ENCODE results near the gene TEX54.
A peak's percentile ranks its signal among the peaks of the same experiment; 100 is the strongest.
"Not testable (repeated sequence)": the region's sequence is repeated elsewhere in the genome, so short reads cannot be mapped to it uniquely, and the experiment has no call there.

Gene TEX54

DNA sequence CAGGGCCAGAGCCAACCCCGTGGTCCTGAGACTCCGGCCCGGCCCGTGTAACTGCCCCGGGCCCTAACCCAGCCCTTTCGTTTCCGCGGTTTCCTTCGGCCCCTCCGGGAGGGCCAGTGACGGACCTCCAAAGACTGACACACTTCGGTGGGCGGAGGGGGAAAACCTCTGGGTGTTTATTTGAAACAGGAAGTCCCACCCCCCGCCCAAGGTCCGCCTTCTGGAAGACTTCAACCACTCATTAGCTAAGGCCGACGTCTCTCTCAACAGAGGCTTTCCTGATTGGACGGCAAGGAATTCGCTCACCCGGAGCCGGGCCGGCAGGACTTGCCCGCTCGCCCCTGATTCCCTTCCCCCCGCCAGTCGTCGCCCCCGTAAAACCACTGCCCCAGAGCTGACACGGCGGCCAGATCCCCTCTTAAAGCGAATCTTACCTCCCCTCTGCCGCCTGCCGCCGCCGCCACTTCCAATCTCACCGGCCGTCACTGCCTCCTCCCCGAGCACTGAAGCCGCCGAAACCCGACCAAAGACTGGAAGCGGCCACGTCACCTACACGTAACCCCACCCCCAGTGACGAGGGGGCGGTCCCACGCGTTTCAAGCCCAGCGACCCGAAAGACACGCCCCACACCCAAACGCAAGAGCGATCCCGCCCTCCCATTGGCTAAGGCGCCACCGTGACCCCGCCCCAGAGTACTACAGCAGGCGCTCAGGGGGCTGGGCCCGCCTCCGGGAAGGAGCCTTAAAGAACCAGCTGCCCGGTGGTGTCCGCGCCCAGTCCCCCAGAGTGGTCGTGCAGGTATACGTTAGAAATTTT lies 913 bp downstream of the TEX54 start, which contains the start of gene STX5:
TSS of gene STX5 (minus strand) at position 532 of the 816 bp plus-strand sequence. CDS start 808 bp downstream, outside the sequence.
- H3K9me3 ChIP-seq = no peaks in the 10 kb centered on the region
- peak within 1 kb of the TSS; percentile 91 to 93 for H3K27ac ChIP-seq
- DNase-seq = peak; percentile 100
- H3K4me1 ChIP-seq = peaks cover 7 to 53% (median 40%) of the 10 kb centered on the region in 4 donors
- intact Hi-C loops (cut with DNase I; ENCODE audit: low total_unique reads) = no loop called here
- H3K4me3 ChIP-seq = peak within 1 kb of the TSS; percentile 63 to 76
- H3K36me3 ChIP-seq = peaks cover 9 to 43% (median 32%) of the 10 kb centered on the region in 3 donors
- TF ChIP-seq, protein P1, sequence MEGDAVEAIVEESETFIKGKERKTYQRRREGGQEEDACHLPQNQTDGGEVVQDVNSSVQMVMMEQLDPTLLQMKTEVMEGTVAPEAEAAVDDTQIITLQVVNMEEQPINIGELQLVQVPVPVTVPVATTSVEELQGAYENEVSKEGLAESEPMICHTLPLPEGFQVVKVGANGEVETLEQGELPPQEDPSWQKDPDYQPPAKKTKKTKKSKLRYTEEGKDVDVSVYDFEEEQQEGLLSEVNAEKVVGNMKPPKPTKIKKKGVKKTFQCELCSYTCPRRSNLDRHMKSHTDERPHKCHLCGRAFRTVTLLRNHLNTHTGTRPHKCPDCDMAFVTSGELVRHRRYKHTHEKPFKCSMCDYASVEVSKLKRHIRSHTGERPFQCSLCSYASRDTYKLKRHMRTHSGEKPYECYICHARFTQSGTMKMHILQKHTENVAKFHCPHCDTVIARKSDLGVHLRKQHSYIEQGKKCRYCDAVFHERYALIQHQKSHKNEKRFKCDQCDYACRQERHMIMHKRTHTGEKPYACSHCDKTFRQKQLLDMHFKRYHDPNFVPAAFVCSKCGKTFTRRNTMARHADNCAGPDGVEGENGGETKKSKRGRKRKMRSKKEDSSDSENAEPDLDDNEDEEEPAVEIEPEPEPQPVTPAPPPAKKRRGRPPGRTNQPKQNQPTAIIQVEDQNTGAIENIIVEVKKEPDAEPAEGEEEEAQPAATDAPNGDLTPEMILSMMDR (IDR thresholded peaks at IDR 0.05) = no peak
- no peaks in the 10 kb centered on the region for H3K27me3 ChIP-seq

DNA sequence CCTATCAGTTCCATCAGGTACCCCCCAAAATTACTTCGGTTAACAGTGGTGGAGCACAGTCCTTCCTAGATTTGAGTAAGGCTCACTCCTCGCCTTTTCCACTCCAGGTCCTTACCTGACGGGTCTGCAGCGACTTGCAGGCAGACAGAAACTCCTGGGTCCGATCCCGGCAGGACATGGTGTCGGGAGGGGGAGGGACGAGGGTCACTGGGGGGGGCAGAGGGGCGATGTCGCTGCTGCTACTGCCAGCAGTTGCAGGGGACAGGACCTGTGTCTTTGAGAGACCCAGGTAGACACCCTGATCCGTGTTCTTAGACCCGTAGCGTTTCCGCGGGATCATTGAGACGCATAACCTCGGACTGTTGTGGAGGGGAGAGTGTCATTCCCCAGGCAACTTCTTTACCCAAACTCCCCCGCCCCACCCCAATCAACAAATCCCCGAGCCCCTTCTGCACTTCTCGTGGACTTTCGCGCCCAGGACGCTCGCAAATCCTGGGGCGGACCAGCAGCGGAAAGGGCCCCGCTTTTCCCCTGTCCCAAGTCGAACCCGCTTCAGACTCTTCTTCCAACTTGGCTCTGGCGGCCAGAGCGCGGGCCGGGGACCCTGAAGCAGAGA lies 1.6 kb downstream of the TEX54 start:
- Histone ChIP-seq H3K4me3 (peak overlapping the region; percentile 63 to 76), H3K27me3 (no peaks in the 10 kb centered on the region), H3K9me3 (no peaks in the 10 kb centered on the region), H3K36me3 (peaks cover 16 to 43% (median 39%) of the 10 kb centered on the region in 3 donors), H3K27ac (peak overlapping the region; percentile 91 to 93), H3K4me1 (peaks cover 7 to 53% (median 40%) of the 10 kb centered on the region in 4 donors)
- intact Hi-C loops (cut with DNase I; ENCODE audit: low total_unique reads) = no loop called here
- TF ChIP-seq, protein P1 (IDR thresholded peaks at IDR 0.05) = no peak
- DNase-seq = no peak

GRCh38 chr11:62828130-62828529 lies 4.5 kb downstream of the TEX54 start:
- Histone ChIP-seq H3K36me3 (peaks cover 45% of the 10 kb centered on the region in 3 donors), H3K4me1 (peaks cover 7 to 41% (median 31%) of the 10 kb centered on the region in 4 donors)
- DNase-seq; H3K27ac ChIP-seq; H3K27me3 ChIP-seq; intact Hi-C loops (cut with DNase I; ENCODE audit: low total_unique reads); H3K9me3 ChIP-seq; H3K4me3 ChIP-seq: not testable (repeated sequence)

- Histone ChIP-seq H3K4me1 (peaks cover 0 to 12% (median 4%) of the 10 kb centered on the region in 4 donors), H3K4me3 (no peak overlapping the region), H3K36me3 (peaks cover 75 to 86% (median 83%) of the 10 kb centered on the region in 3 donors), H3K27ac (no peak overlapping the region), H3K27me3 (no peaks in the 10 kb centered on the region), H3K9me3 (no peaks in the 10 kb centered on the region)
- DNase-seq = no peak
- intact Hi-C loops (cut with DNase I; ENCODE audit: low total_unique reads) = no loop called here
- TF ChIP-seq, protein P1 (IDR thresholded peaks at IDR 0.05) = no peak
Observed at GRCh38 chr11:62823677-62824076, 9.0 kb downstream of the TEX54 start.

- no peaks in the 10 kb centered on the region for H3K4me1 ChIP-seq
- TF ChIP-seq, protein P1 (IDR thresholded peaks at IDR 0.05) = no peak
- intact Hi-C loops (cut with DNase I; ENCODE audit: low total_unique reads) = no loop called here
- no peaks in the 10 kb centered on the region for H3K27me3 ChIP-seq
- no peak for DNase-seq
- peaks cover 39 to 75% (median 39%) of the 10 kb centered on the region in 3 donors for H3K36me3 ChIP-seq
- no peak overlapping the region for H3K27ac ChIP-seq
- H3K9me3 ChIP-seq = no peaks in the 10 kb centered on the region
- no peak overlapping the region for H3K4me3 ChIP-seq
Observed at GRCh38 chr11:62817129-62817528, 15.5 kb downstream of the TEX54 start.

DNA sequence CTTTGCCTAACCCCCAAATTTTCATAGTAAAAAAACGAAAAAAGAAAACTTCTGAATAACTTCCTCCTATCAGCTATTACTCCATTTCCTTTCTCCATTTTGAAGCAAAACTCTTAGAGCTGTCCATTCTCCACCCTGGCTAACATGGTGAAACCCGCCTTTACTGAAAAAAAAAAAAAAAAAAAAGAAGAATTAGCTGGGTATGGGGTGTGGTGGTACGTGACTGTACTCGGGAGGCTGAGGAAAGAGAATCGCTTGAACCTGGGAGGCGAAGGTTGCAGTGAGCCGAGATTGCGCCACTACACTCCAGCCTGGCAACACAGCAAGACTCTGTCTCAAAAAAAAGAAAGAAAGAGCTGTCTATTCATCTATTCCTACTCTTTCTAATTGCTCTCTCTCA lies 16.1 kb downstream of the TEX54 start:
- TF ChIP-seq, protein P1 (IDR thresholded peaks at IDR 0.05) = no peak
- no peak overlapping the region for H3K27ac ChIP-seq
- H3K27me3 ChIP-seq = no peaks in the 10 kb centered on the region
- intact Hi-C loops (cut with DNase I; ENCODE audit: low total_unique reads) = no loop called here
- H3K36me3 ChIP-seq = peaks cover 34 to 69% (median 34%) of the 10 kb centered on the region in 3 donors
- H3K4me1 ChIP-seq = no peaks in the 10 kb centered on the region
- no peak overlapping the region for H3K4me3 ChIP-seq
- no peak for DNase-seq
- H3K9me3 ChIP-seq = no peaks in the 10 kb centered on the region

Measured in tibial artery (tissue), 4 donors.